ENCODE measurements around the gene GALNT7.

Gene GALNT7

GRCh38 chr4:173269280-173269679 is 100.7 kb downstream of the GALNT7 start:
- peak in 1 of 2 experiments; percentile 3 for DNase-seq

GRCh38 chr4:173270312-173271027 is 101.9 kb downstream of the GALNT7 start:
- peak in 1 of 2 experiments; percentile 21 for DNase-seq

GRCh38 chr4:173272314-173272713 is 103.7 kb downstream of the GALNT7 start:
- no peak for DNase-seq

DNA sequence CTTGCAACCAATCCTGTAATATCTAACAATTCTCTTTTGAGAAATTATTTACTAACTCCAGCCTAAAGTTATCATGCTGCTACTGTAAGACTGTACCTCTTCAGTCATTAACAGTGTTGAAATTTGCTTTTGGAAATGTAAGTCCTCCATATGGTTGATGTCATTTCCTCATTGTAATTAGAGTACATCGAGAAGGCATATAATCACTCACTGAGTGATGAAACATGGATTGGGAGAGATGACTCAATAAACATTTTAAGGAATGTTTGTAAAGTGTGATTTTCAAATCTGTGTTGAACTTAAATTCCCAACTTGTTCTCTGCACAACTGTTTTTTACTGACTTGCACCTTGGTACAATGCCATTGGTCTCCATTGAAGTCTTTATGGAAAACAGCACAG is 104.4 kb downstream of the GALNT7 start:
- no peak for DNase-seq

GRCh38 chr4:173273941-173274340 is 105.3 kb downstream of the GALNT7 start:
- DNase-seq = no peak

GRCh38 chr4:173274744-173275143 is 106.1 kb downstream of the GALNT7 start:
- no peak for DNase-seq

DNA sequence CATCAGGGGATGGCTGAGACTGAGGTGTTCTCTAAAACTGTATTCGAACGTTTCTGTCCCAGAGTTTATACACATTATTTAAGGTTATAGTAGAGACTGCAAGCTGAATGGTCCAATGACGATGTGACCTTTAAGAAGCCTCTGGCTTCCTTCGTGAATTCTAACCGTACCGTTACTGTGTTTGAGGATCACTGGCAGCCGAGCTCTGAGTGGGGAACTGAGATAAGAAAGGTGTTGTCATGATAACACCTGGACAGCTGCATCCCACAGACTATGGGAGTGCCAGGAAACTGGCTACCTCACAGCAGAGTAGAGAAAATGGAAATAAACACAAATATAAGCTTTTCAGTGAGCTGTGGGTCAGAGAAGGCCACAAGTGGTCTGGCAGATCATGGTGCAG is 106.5 kb downstream of the GALNT7 start:
- no peak for DNase-seq

DNA sequence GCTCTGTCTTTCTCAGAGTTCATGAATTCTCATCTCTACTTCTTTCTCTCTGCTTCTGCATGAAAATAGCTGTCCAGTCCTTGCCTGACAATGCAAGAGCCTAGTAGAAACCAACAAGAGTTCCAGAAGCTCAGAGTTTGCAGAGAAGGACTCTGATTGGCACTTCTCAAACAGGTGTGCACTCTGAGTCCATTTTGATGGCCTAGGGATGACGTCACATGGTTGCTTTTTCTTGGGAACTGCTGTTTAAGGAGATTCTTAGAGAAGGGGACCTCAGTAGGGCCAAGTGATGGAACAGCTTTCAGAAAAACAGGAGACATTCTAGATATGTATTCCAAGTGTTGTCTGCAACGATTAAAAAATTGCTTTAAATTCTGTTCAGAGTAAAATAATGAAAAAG is 108.7 kb downstream of the GALNT7 start:
- no peak for DNase-seq

DNA sequence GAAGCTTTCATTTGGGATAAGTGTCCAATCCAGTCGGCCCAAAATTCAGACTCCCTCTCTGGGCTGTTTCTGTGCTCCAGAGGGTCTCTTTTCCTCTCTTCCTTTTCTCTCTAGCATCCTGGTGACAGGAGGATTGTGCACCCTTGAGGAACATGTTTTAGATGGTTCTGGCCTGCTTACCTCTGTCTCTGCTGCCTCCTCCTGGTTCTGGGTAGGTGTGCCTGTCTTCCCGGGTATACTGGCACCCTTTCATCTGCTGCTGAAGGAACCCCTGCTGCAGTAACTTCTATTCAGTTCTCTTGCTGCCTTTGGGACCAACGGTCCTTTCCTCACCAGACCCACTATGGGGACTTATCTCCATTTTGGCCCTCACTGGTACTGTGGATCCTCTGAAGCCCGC is 112.4 kb downstream of the GALNT7 start:
- no peak for DNase-seq

DNA sequence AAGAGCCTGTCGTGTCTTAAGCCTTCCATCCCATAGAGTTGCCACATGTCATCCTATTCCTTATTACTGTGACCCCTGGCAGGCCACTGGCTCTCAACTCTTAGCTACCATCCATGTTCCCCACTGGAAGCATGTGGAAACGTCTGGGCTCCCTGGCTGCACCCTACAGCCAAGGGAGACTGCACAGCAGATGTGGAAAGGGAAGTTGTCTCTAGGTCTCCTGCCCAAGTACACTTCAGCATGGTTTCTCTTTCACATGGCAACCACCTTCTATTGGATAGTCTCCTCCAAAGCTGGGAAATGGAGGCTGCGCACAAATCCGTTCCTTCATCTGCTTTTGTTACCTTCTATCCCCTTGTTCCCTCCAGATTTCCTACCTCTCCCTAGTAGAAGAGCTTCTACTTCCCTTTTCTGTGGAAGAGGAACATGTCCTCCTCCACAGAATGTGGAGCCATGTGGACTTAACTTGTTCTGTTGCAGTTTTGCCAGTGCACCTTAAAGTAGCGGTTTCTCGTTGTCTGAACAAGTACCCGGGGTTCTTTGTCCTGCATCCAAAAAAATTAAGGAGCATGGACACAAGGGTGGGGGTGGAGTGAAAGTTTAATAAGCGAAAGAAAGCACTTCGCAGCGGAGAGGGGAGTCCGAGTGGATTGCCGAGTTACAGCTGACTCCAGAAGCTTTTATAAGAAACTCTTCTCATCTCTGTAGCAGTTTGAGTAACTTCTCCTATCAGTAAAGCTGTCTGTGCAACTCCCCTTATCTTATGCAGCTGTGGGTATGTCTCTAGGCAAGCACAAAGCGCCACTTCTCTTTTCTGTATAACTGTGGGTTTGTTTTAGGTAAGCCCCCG is 113.0 kb downstream of the GALNT7 start:
- no peak for DNase-seq

- DNase-seq = no peak
These were observed 113.6 kb downstream of the GALNT7 start for GRCh38 chr4:173282256-173282562.

GRCh38 chr4:173282626-173283025 is 114.0 kb downstream of the GALNT7 start:
- no peak for DNase-seq

DNA sequence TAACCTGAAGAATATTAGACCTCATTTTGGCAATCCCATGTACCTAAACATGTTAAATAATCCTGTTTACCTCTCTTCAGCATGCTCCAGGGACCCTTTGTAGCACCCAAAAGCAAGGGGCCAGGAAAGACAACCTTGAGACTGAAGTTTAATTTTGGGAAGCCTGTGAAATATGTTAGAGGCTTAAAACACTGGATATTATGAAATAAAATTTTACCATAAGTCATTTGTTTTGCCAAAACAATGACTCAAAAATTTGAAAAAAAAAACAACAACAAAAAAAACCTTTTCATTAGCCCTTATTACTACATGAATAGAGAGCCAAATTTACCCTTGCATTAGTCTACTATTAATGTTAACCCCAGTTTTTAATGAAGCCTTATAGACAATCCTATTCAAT is 115.9 kb downstream of the GALNT7 start:
- no peak for DNase-seq

DNA sequence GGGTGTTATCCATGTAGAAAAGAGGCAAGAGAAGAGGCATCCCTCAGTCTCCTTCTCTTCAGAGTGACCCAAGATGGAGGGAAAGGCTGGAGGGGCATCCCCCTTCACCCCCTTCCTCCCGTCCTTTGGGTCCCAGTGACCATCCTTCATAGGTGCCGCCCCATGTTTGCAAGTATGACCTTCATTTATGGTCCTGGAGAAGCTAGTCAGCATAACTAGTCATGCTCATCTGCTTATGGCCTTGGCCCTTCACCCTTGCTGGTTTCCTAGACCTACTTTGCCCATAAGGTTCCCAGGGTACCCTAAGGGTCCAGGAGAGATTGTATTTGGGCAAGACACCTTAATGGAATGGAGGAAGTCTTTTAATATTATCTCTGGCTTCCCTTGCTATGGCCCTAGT is 118.9 kb downstream of the GALNT7 start:
- no peak for DNase-seq

- DNase-seq = peak in 1 of 2 experiments; percentile 13
These were observed 119.7 kb downstream of the GALNT7 start for GRCh38 chr4:173288296-173288695.

DNA sequence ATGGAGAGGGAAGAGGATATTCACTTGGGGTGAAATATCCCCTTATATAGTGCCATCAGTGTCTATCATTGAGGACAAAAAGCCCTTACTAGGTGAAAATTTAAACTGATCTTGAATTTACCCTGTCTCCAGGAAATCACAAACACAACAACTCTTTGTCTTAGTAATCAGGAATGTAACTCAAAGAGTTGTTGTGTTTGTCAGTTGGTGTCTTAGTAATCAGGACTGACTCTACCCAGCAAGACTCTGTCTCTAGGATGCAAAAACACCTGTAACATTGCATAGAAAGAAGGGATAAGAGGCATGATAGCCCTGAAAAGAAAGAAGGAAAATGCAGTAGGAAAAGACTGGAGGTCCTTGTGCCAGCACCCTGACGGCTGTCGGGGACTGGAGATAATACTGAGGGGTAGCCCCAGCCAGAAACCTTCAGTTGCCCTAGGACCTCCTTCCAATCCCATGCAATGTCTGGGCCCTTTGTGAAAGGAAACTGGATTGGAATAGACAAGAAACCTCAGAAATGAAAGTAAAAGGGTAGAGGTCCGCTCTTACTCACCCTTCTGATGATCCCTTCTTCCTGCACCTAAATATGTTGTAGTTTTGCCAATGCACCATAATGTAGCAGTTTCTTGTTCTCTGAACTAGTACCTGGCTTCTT is 120.2 kb downstream of the GALNT7 start:
- no peak for DNase-seq

GRCh38 chr4:173289353-173289727 is 120.7 kb downstream of the GALNT7 start:
- DNase-seq = no peak

- no peak for DNase-seq
These were observed 123.3 kb downstream of the GALNT7 start for GRCh38 chr4:173291899-173292298.

DNA sequence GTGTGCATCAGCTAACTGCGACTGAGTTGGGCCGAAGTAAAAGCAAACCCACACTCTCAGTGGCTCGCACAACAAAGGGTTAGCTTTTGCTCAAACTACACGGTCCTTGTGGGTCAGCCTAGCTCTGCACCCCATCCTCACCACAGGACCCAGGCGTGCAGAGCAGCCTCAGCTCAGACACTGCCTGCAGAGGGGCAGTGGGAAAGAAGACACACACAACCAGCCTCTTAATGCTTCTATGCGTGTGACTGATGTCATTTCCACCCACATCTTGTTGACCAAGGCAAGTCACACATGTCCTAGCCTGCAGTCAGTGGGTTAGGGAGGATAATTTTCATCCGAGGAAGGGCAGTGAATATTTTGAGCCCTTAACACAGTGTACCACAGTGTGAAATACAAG is 125.1 kb downstream of the GALNT7 start:
- no peak for DNase-seq

GRCh38 chr4:173294444-173294843 is 125.8 kb downstream of the GALNT7 start:
- DNase-seq = no peak

GRCh38 chr4:173301518-173302201 is 133.0 kb downstream of the GALNT7 start:
- no peak for DNase-seq

GRCh38 chr4:173307778-173308177 is 139.2 kb downstream of the GALNT7 start:
- DNase-seq = no peak

GRCh38 chr4:173311368-173311767 is 142.8 kb downstream of the GALNT7 start:
- no peak for DNase-seq
